SK-N-SH (cell line): ENCODE results near the gene PRKCI. TPM values are rescaled to one million over a fixed set of nuclear protein-coding genes. Genes with fewer than 3 reads are reported as not detected.

Experiments
- CTCF ChIA-PET: fragments of 300-600, 350-600 bp; formaldehyde crosslinking; extraction: SDS; loops from one replicate; lab custom pipeline; 2021; lab: Yijun Ruan, JAX
- POLR2A ChIA-PET: fragments of 350-600 bp; sonication (Branson Sonifier 250); formaldehyde crosslinking; extraction: SDS; loops from one replicate; lab custom pipeline; 2020; ENCODE audit warnings: antibody characterized with exemption, inconsistent platforms; lab: Yijun Ruan, JAX
- DNase-seq: peaks from one replicate; pipeline ENCODE4 v3.0.0; 2012
- H2AFZ ChIP-seq: fragments of 200-600 bp; sonication (generic); 2 replicates; pipeline ENCODE4 v1.8.1; 2016; ENCODE audit warnings: antibody characterized with exemption, mild to moderate bottlenecking, low read depth
- H3F3A ChIP-seq: fragments of 200-600 bp; sonication (generic); replicated peaks from 2 replicates; pipeline ENCODE3; 2016; ENCODE audit warnings: antibody characterized with exemption, mild to moderate bottlenecking; ENCODE audit not compliant: insufficient read depth
- H3K27ac ChIP-seq, 2 experiments: fragments of 200-500 bp in 1 of 2; fragments of 200-600 bp in 1 of 2; sonication (Bioruptor generic) in 1 of 2; sonication (generic), shearing (Covaris generic) in 1 of 2; 2 replicates each; pipeline versions ENCODE4 v1.5.1 to v1.6.1; 2014 to 2016; ENCODE audit warnings: low read depth in 2 of 2, inconsistent platforms in 1 of 2, low read length in 1 of 2, mild to moderate bottlenecking in 1 of 2, mixed read lengths in 1 of 2
- H3K27me3 ChIP-seq: fragments of 200-600 bp; sonication (generic), shearing (Covaris generic); 2 replicates; pipeline ENCODE4 v1.6.1; 2016; ENCODE audit warnings: mixed run types; ENCODE audit not compliant: insufficient read depth
- H3K36me3 ChIP-seq, 2 experiments: fragments of 200-500 bp in 1 of 2; fragments of 200-600 bp in 1 of 2; sonication (Bioruptor generic) in 1 of 2; sonication (generic) in 1 of 2; replicated peaks in 1 of 2; 2 replicates each; pipeline versions ENCODE3 to v1.5.1; 2014 to 2016; ENCODE audit warnings: low read length in 1 of 2, mild to moderate bottlenecking in 1 of 2; ENCODE audit not compliant: insufficient read depth in 2 of 2, control insufficient read depth in 1 of 2
- H3K4me1 ChIP-seq, 2 experiments: fragments of 200-500 bp in 1 of 2; fragments of 200-600 bp in 1 of 2; sonication (Bioruptor generic) in 1 of 2; sonication (generic), shearing (Covaris generic) in 1 of 2; 2 replicates each; pipeline versions ENCODE4 v1.5.1 to v1.6.1; 2014 to 2016; ENCODE audit warnings: low read depth in 1 of 2, low read length in 1 of 2, mixed run types in 1 of 2; ENCODE audit not compliant: insufficient read depth in 2 of 2, control insufficient read depth in 1 of 2
- H3K4me2 ChIP-seq: fragments of 200-600 bp; sonication (generic), shearing (Covaris generic); 2 replicates; pipeline ENCODE4 v1.6.1; 2017; ENCODE audit warnings: mixed run types
- H3K4me3 ChIP-seq, 2 experiments: fragments of 200-500 bp in 1 of 2; fragments of 200-600 bp in 1 of 2; sonication (Bioruptor generic) in 1 of 2; sonication (generic), shearing (Covaris generic) in 1 of 2; 2 replicates each; pipeline versions ENCODE4 v1.5.1 to v1.8.1; 2014 to 2016; ENCODE audit warnings: low read depth in 2 of 2, inconsistent platforms in 1 of 2, low read length in 1 of 2, mild to moderate bottlenecking in 1 of 2, mixed read lengths in 1 of 2, moderate library complexity in 1 of 2
- H3K79me2 ChIP-seq: fragments of 200-600 bp; sonication (generic); 2 replicates; pipeline ENCODE4 v1.8.1; 2017; ENCODE audit warnings: mild to moderate bottlenecking; ENCODE audit not compliant: insufficient read depth
- H3K9ac ChIP-seq: fragments of 200-600 bp; sonication (generic); 2 replicates; pipeline ENCODE4 v1.6.1; 2017; ENCODE audit warnings: mixed run types
- H3K9me2 ChIP-seq: fragments of 200-600 bp; sonication (generic); 2 replicates; pipeline ENCODE4 v1.6.1; 2017; ENCODE audit warnings: mixed run types
- H3K9me3 ChIP-seq: fragments of 200-600 bp; sonication (generic); 2 replicates; pipeline ENCODE4 v1.6.1; 2017; ENCODE audit warnings: mixed run types, mild to moderate bottlenecking, moderate library complexity
- H4K20me1 ChIP-seq: fragments of 200-600 bp; sonication (generic); 2 replicates; pipeline ENCODE4 v1.6.1; 2017; ENCODE audit warnings: mild to moderate bottlenecking, mixed run types; ENCODE audit not compliant: insufficient read depth
- CTCF ChIP-seq: fragments of 200-600 bp; sonication (generic); IDR thresholded peaks from 2 replicates; pipeline ENCODE4 v1.6.1; 2017; ENCODE audit warnings: antibody characterized with exemption, mild to moderate bottlenecking, moderate library complexity
- ELF1 ChIP-seq: IDR thresholded peaks from 2 replicates; pipeline ENCODE4 v1.4.0; 2012
- EP300 ChIP-seq, 2 experiments: IDR thresholded peaks; 2 replicates each; pipeline versions ENCODE4 v1.4.0 to v1.6.1; 2012; ENCODE audit warnings: borderline replicate concordance in 1 of 2, low read depth in 1 of 2, low read length in 1 of 2
- GABPA ChIP-seq: IDR thresholded peaks from 2 replicates; pipeline ENCODE4 v1.4.0; 2012; ENCODE audit warnings: low read depth, mild to moderate bottlenecking
- GATA2 ChIP-seq: sonication (generic); formaldehyde crosslinking; IDR thresholded peaks from 2 replicates; pipeline ENCODE4 v1.5.0; 2020; ENCODE audit warnings: mild to moderate bottlenecking, missing genetic modification reagents
- IRF3 ChIP-seq: fragments of 150-350 bp; IDR thresholded peaks from 2 replicates; pipeline ENCODE4 v1.6.1; 2016; ENCODE audit warnings: mild to moderate bottlenecking, low read depth, low read length
- MEF2A ChIP-seq: IDR thresholded peaks from 2 replicates; pipeline ENCODE4 v1.4.0; 2012; ENCODE audit warnings: low read depth, borderline replicate concordance
- MXI1 ChIP-seq: IDR thresholded peaks from 2 replicates; pipeline ENCODE4 v1.6.1; 2012; ENCODE audit warnings: mild to moderate bottlenecking, low read depth, low read length, improper control_type of control experiment
- NFIC ChIP-seq: IDR thresholded peaks from 2 replicates; pipeline ENCODE4 v1.4.0; 2012; ENCODE audit warnings: borderline replicate concordance
- PBX3 ChIP-seq: IDR thresholded peaks from 2 replicates; pipeline ENCODE4; 2012
- RAD21 ChIP-seq: IDR thresholded peaks from 2 replicates; pipeline ENCODE4 v1.6.1; 2012; ENCODE audit warnings: mild to moderate bottlenecking, low read length
- RCOR1 ChIP-seq: fragments of 150-350 bp; IDR thresholded peaks from 2 replicates; pipeline ENCODE4 v1.6.1; 2017; ENCODE audit warnings: antibody characterized with exemption, low read length
- RFX5 ChIP-seq: IDR thresholded peaks from 2 replicates; pipeline ENCODE4 v1.6.1; 2012; ENCODE audit warnings: mild to moderate bottlenecking, improper control_type of control experiment, low read length
- SIN3A ChIP-seq: IDR thresholded peaks from 2 replicates; pipeline ENCODE4 v1.6.1; 2012; ENCODE audit warnings: low read depth, mild to moderate bottlenecking, low read length, moderate library complexity, borderline replicate concordance
- TCF12 ChIP-seq: IDR thresholded peaks from 2 replicates; pipeline ENCODE4 v1.4.0; 2012
- TEAD4 ChIP-seq: IDR thresholded peaks from 2 replicates; pipeline ENCODE4 v1.4.0; 2012; ENCODE audit warnings: mild to moderate bottlenecking, borderline replicate concordance; ENCODE audit not compliant: insufficient read depth
- USF1 ChIP-seq: IDR thresholded peaks from 2 replicates; pipeline ENCODE4 v1.4.0; 2012; ENCODE audit warnings: low read depth, borderline replicate concordance
- USF2 ChIP-seq: fragments of 150-350 bp; IDR thresholded peaks from 2 replicates; pipeline ENCODE4 v1.6.1; 2017; ENCODE audit warnings: antibody characterized with exemption, low read length, low read depth, borderline replicate concordance
- WGBS: methylation state at CpG from one replicate; pipeline ENCODE4 v1.1.6; 2017; ENCODE audit warnings: low lambda C conversion rate; 5-methylcytosine and 5-hydroxymethylcytosine counted together
- polyA plus RNA-seq, 3 experiments: library from polyadenylated mRNA; depleted of rRNA; stranded (reverse); fragments of >200 nt; gene quantifications; 2 replicates each; pipeline ENCODE4 v1.2.3, GENCODE V29; 2012

The PRKCI gene
- polyA plus RNA-seq, 1 of the 3 experiments (the other 2 are of a cell fraction), result 10.1 TPM

GRCh38 chr3:170350515-170351413 lies 128.5 kb downstream of the PRKCI start:
- WGBS, result 94% methylated on average over 8 of the region's 8 CpGs
- Histone ChIP-seq H3K4me3 (no peak overlapping the region), H3K4me1 (peaks cover 4 to 11% of the 10 kb centered on the region in 2 experiments; a peak in 3 of 4 replicates), H3K9me3 (no peaks in the 10 kb centered on the region), H3K4me2 (no peak overlapping the region), H3K27ac (no peak overlapping the region), H3K9me2 (no peaks in the 10 kb centered on the region), H3K27me3 (no peaks in the 10 kb centered on the region), H3K79me2 (no peaks in the 10 kb centered on the region), H3K36me3 (no peaks in the 10 kb centered on the region), H2AFZ (no peak overlapping the region), H3F3A (peaks cover 18% of the 10 kb centered on the region), H3K9ac (no peak overlapping the region), H4K20me1 (no peaks in the 10 kb centered on the region)
- no peak for DNase-seq
- POLR2A ChIA-PET, result no interaction called here
- CTCF ChIA-PET, result interaction anchor here (1.0 kb wide), 1 partner anchor 19 kb away, joined by 4 read pairs; no protein-coding TSS in a partner anchor
- TF ChIP-seq CTCF (no peak), SIN3A (no peak), MXI1 (no peak), USF1 (no peak)

- H3F3A ChIP-seq, result peaks cover 23% of the 10 kb centered on the region
- no peaks in the 10 kb centered on the region for H3K9me3 ChIP-seq
- no peak overlapping the region for H3K4me3 ChIP-seq
- CTCF ChIA-PET, result interaction anchor here (1.3 kb wide), 1 partner anchor 17 kb away, joined by 3 read pairs; no protein-coding TSS in a partner anchor
- no peaks in the 10 kb centered on the region for H3K27me3 ChIP-seq
- H3K36me3 ChIP-seq, result no peaks in the 10 kb centered on the region
- peaks cover 3% of the 10 kb centered on the region; the same call in 1 of the 2 replicates for H3K79me2 ChIP-seq
- H3K27ac ChIP-seq, result no peak overlapping the region
- POLR2A ChIA-PET, result no interaction called here
- 92% methylated on average over 7 of the region's 7 CpGs for WGBS
- no peak overlapping the region for H2AFZ ChIP-seq
- H3K9ac ChIP-seq, result no peak overlapping the region
- H3K9me2 ChIP-seq, result no peaks in the 10 kb centered on the region
- DNase-seq, result no peak
- peaks cover 5 to 16% of the 10 kb centered on the region in 2 experiments; a peak in 3 of 4 replicates for H3K4me1 ChIP-seq
- H4K20me1 ChIP-seq, result no peaks in the 10 kb centered on the region
- H3K4me2 ChIP-seq, result no peak overlapping the region
- no peak for TF ChIP-seq ELF1
- no peak for TF ChIP-seq MEF2A
- no peak for TF ChIP-seq RCOR1
- no peak for TF ChIP-seq RFX5
- TF ChIP-seq RAD21, result no peak
- no peak for TF ChIP-seq SIN3A
- no peak for TF ChIP-seq TEAD4
- no peak for TF ChIP-seq IRF3
- no peak for TF ChIP-seq TCF12
- TF ChIP-seq GABPA, result no peak
- TF ChIP-seq CTCF, result no peak
- no peak for TF ChIP-seq GATA2 (CRISPR knock-in tag)
- TF ChIP-seq EP300 (IDR thresholded peaks at IDR 0.05; ENCODE audit: borderline replicate concordance in 1 of 2, low read depth in 1 of 2, low read length in 1 of 2), result no peak
- TF ChIP-seq PBX3, result no peak
- TF ChIP-seq USF2, result no peak
- TF ChIP-seq NFIC, result no peak
These were observed 130.7 kb downstream of the PRKCI start for GRCh38 chr3:170352936-170353335.
